HG03354 (cell line): Measurements from ENCODE around the gene SRSF7.
"Not testable (repeated sequence)": the region's sequence is repeated elsewhere in the genome, so short reads cannot be mapped to it uniquely, and the experiment has no call there.

Source experiments
- ATAC-seq: cut with Tn5 transposase; IDR thresholded peaks from one replicate; pipeline ENCODE4 v1.9.1; 2021; ENCODE audit warnings: mild to moderate bottlenecking; ENCODE audit not compliant: unreplicated experiment, poor library complexity, severe bottlenecking

SRSF7 gene

GRCh38 chr2:38755891-38756290 is 4.7 kb upstream of the SRSF7 start:
- ATAC-seq: not testable (repeated sequence)

GRCh38 chr2:38754506-38754905 is 3.3 kb upstream of the SRSF7 start:
- ATAC-seq: no peak

- no peak for ATAC-seq
Observed at GRCh38 chr2:38754049-38754448, 2.9 kb upstream of the SRSF7 start.

GRCh38 chr2:38751596-38752410 is 642 bp upstream of the SRSF7 start:
- ATAC-seq: no peak

- ATAC-seq: peak; percentile 28
Observed at GRCh38 chr2:38750011-38750890, 910 bp downstream of the SRSF7 start.

- ATAC-seq: no peak
Observed at GRCh38 chr2:38748943-38749804, 2.0 kb downstream of the SRSF7 start.

- no peak for ATAC-seq
Observed at GRCh38 chr2:38748391-38748790, 2.8 kb downstream of the SRSF7 start.

GRCh38 chr2:38747819-38748218 is 3.3 kb downstream of the SRSF7 start:
- ATAC-seq: no peak

- ATAC-seq: no peak
Observed at GRCh38 chr2:38747007-38747424, 4.1 kb downstream of the SRSF7 start.

GRCh38 chr2:38745267-38745666 is 5.9 kb downstream of the SRSF7 start:
- ATAC-seq: no peak

GRCh38 chr2:38744399-38744780 is 6.8 kb downstream of the SRSF7 start:
- no peak for ATAC-seq

- no peak for ATAC-seq
Observed at GRCh38 chr2:38743672-38744398, 7.3 kb downstream of the SRSF7 start.

- no peak for ATAC-seq
Observed at GRCh38 chr2:38742797-38743559, 8.2 kb downstream of the SRSF7 start.

GRCh38 chr2:38740851-38741731 is 10.1 kb downstream of the SRSF7 start:
- ATAC-seq: no peak

- no peak for ATAC-seq
Observed at GRCh38 chr2:38739524-38739923, 11.6 kb downstream of the SRSF7 start.

GRCh38 chr2:38737925-38738324 is 13.2 kb downstream of the SRSF7 start:
- ATAC-seq: no peak

GRCh38 chr2:38737000-38737698 is 14.0 kb downstream of the SRSF7 start:
- ATAC-seq: not testable (repeated sequence)
